HuH-7 (cell line): ENCODE measurements around the gene TRABD2B.

ENCODE experiments used
- DNase-seq: peaks from one replicate; pipeline ENCODE4 v3.0.0; 2011; ENCODE audit warnings: low spot score

The TRABD2B gene

GRCh38 chr1:47997289-47998200 is at the start of gene TRABD2B:
Gene TRABD2B, minus strand, starts transcription at chr1:47997385.
- peak; percentile 95 for DNase-seq

GRCh38 chr1:48044311-48044710 is 47.1 kb upstream of the TRABD2B start:
- no peak for DNase-seq

- no peak for DNase-seq
Observed at GRCh38 chr1:48043622-48044021, 46.4 kb upstream of the TRABD2B start.

DNA sequence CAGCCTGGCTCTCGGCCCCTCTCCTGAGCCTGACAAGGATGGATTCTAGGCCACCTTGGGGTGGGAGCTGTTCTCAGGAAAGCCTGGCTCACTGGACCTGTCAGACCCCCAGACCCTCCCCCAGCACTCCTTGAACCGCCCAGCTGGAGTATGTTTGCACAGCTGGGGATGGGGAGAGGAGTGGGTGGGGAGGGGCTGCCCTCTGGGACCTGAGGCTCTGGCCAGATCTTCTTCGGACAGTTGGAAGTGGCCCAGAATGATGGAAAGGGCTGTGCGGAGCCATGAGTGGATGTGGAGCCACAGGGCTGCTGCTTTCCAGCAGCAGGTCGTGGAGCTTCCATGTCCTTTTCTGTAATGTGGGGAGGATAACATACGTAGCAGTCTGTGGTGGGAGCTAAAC is 43.0 kb upstream of the TRABD2B start:
- DNase-seq = no peak

GRCh38 chr1:48039088-48040054 is 42.2 kb upstream of the TRABD2B start:
- DNase-seq = no peak

DNA sequence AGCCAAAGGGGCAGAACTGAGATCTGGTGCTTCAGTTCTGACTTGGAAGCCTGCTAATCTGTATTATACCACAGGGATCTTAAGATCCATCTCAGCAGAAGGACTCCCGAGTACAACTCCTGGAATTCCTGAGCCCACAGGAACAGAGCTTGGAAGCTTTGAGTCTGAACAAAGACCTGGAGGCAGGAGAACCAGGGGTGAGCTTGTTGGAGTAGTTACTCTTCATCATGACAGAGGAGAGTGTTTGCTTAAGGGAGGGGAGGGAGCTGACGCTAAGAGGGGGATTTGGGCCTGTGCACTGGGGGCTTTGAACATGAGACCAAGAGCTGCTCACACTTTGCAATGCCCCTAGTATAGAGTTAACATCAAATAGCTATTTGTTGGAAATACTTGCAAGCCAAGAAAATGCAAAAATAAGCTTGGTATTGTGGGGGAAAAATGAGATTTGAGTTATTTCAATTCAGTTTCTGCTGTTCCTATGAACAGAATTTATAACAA is 41.1 kb upstream of the TRABD2B start:
- DNase-seq = no peak

DNA sequence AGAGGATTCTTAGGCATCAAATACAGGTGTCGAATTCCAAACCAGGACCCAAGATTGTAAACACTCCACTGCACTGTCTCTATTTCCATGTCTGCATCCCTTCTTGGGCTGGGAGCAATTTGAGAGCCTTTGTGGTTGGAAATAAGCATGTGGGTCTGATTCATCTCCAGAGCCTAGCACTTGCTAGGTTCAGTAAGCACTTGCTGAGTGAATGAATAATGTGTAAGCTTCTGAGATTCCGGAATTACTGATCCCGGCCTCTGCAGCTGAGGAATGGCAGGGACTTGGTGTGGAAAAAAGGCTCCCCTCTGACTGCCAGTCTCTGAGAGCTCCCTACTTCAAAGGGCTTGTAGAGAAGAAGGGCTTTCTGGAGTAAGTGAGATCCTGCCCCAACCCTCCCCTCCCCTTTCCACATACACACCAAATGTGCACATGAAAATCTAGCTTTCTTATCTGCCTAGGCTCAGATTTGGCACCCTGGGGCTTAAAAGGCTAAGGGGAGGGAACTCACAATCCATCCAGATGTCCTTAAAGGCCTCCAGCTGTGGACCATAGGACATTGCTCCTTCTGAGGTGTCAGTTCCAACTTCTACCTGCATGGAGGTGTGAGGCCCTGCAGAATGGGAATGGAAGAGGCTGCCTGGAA is 39.6 kb upstream of the TRABD2B start:
- DNase-seq = no peak

GRCh38 chr1:48035371-48036141 is 38.4 kb upstream of the TRABD2B start:
- DNase-seq = no peak

- no peak for DNase-seq
Observed at GRCh38 chr1:48033495-48034045, 36.4 kb upstream of the TRABD2B start.

GRCh38 chr1:48031676-48032075 is 34.5 kb upstream of the TRABD2B start:
- no peak for DNase-seq

- no peak for DNase-seq
Observed at GRCh38 chr1:48030696-48031365, 33.6 kb upstream of the TRABD2B start.

DNA sequence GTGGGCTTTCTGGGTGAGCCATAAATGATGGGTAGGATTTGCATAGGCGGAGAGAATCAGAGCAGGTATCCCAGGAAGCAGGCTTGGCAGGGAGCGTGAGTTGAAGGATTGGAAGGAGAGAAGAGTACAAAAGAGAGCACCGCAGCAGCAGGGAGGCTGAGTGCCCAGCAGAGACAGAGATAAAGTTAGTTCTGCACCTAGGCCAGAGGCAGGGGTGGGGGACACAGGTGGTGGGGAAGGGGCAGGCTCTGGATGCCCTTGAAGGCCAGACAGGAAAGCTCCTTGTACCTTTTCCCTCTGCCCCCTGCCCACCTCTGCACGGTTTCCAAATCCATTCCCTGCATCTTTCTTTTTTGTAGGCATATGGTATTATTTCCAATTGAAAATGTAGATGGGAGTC is 33.0 kb upstream of the TRABD2B start:
- no peak for DNase-seq

DNA sequence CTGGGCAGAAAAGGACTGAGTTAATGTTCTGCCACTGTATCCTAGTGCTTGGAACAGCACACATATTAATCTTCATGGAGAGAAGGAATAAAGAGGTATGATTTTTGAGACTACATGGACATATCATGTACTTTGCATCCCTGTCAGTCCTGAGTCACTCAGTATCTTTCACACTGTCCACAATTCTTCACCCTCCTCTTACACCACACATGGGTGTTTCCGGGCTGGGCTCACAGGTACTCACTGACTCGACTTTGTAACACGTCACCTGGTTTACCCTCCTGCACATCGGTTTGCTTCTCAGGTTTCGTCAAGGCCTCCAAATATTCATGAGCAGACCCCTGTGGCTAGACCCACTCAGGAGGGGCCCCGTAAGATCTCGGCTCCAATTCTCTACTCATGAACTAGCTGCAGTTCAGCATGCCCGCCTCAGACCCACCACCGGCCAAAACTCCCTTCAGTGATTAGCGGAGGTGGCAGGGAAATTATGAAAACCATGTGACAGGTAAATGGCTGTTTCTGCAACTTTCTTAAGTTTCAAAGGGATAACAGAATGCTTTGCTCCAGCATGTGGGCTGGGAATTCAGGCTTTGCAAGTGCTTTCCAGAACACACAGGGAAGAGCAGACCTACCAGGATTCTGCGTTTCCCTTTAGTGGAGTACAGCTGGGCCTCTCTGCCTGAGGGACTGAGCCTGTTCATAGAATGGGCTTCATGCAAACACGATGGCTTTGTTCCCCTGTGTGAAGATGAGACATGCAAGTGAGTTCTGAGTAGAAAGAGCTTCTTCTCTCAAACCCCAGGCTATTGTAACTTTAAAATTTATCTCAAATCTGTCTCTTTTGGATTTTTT is 31.3 kb upstream of the TRABD2B start:
- DNase-seq = no peak

DNA sequence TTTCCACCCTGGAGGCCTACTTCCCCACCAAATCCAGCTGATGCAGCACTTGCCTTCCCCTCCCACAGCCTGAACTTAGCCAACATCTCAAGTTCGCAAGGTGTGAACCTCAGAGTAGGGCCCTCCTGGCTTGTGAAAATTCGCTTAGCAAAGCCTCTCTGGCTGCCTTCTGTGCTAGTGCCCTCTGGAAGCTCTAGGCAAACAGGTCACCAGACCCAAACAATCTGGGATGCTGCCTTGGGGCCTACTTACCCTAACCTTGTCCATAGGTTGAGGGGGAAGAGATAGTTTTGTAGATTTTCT is 30.3 kb upstream of the TRABD2B start:
- DNase-seq = no peak

DNA sequence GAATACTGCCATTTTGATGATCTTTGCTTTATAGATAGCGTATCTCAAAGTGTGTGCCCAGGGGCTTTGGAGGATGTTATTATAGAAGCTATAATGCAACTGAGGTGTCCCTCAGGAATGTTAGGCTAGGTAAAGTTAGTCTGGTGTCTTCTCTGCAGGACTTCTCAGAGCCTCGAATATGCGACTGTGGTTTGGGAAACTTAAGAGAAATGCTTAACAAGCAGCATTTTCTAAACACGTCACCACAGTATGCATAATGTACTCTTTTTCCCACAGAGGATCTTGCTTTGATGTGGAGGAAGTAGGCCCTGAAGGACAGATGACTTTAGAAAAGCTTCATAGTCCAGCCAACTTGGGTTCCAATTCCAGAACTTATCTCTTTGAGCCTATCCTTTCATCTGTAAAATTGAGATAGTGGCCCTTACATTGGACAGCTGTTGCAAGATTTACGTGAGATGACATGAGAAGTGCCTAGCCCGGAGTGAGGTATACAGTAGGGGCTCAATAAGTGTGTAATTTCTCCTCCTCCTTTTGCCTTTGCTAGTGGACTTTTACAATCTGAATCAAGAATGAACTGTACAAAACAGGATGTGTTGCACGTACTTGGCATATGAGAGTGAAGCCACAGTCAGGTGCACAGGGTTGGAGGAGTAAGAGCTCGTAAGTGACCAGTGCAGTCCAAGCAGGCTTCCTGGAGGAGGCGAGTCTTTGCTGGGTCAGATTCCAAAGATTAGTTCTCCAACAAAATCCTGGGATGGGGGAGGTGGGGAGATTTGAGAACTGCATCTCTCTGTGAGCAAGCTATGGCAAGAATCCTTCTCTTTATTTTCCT is 29.7 kb upstream of the TRABD2B start:
- DNase-seq = no peak

DNA sequence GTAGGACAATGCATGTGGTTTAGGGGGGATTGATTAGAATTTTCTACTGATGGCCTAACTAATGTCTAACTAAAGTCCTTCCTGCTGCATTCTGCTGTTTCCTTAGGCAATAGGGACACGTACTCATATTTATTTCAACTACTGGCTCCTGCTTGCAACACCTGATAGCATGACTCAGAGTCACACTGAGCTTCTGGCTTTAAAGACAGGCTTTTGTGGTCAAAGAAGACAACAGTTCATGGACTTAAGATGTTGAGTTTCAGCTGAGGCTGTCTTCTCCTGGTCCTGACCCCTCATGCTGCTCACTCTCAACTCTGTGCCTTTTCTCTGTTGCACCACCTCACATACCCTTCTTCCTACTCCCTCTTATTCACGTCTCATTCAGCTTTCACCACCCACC is 29.1 kb upstream of the TRABD2B start:
- no peak for DNase-seq

DNA sequence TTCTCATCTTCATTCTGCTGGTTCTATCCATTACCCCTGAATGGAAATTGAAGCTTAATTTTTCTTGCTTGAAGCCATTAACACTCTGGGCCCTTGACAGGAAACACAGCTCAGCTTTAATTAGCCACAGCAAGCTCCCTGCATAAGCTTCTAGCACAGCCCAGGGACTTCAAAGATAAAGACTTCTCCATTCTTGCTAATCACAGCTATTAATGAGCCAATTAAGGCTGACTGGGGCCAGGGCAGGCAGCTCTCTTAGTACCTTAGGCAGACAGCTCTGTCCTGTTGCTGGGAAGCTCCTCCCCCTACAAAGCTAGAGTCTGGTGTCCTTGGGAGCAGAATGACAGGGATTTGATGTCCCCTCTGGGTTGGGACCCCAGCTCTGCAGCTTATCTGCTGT is 27.9 kb upstream of the TRABD2B start:
- no peak for DNase-seq

- no peak for DNase-seq
Observed at GRCh38 chr1:48023488-48023887, 26.3 kb upstream of the TRABD2B start.

- no peak for DNase-seq
Observed at GRCh38 chr1:48022306-48022705, 25.1 kb upstream of the TRABD2B start.
